ENCODE measurements around the gene SLMAP. TPM values are rescaled to one million over a fixed set of nuclear protein-coding genes. Genes with fewer than 3 reads are reported as not detected.

Gene SLMAP
- total RNA-seq, 1 experiment from 2014 or later = 49.2 TPM

DNA sequence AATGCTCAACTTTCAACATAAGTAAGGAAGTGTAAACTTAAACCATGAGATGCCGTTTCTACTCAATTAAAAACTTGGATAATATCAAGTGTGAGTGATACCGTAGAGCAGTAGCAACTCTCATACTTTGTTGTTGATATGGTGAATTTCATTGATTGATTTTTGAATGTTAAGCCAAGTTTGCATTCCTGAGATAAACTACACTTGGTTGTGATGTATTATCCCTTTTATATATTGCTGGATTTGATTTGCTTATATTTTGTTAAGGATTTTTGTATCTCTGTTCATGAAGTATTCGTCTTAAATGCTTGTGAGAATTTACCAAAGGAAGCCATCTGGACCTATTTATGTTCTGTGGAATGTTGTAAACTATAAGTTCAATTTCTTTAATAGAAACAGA lies 21.7 kb downstream of the SLMAP start:
- ATAC-seq = no peak

GRCh38 chr3:57778494-57778893 lies 22.4 kb downstream of the SLMAP start:
- H3K9me3 ChIP-seq (ENCODE audit: control insufficient read depth, insufficient read depth, low read depth, low read length) = no peaks in the 10 kb centered on the region
- intact Hi-C loops (cut with micrococcal nuclease; ENCODE audit: unreplicated experiment) = no loop called here
- in situ Hi-C loops (cut with HindIII; ENCODE audit: low pct_unique_long_range_greater_than_20kb, low sequenced_read_pairs) = no loop called here
- H3K36me3 ChIP-seq (ENCODE audit: control insufficient read depth, insufficient read depth, low read length) = no peaks in the 10 kb centered on the region
- POLR2A ChIA-PET = no interaction called here
- H3K27ac ChIP-seq (ENCODE audit: low read length) = no peak overlapping the region
- H3K27me3 ChIP-seq (ENCODE audit: control insufficient read depth, insufficient read depth, low read length) = no peaks in the 10 kb centered on the region
- CTCF ChIA-PET = no interaction called here
- BruUV-seq (replicated peaks) = no TSS peak
- TF ChIP-seq, protein P1, sequence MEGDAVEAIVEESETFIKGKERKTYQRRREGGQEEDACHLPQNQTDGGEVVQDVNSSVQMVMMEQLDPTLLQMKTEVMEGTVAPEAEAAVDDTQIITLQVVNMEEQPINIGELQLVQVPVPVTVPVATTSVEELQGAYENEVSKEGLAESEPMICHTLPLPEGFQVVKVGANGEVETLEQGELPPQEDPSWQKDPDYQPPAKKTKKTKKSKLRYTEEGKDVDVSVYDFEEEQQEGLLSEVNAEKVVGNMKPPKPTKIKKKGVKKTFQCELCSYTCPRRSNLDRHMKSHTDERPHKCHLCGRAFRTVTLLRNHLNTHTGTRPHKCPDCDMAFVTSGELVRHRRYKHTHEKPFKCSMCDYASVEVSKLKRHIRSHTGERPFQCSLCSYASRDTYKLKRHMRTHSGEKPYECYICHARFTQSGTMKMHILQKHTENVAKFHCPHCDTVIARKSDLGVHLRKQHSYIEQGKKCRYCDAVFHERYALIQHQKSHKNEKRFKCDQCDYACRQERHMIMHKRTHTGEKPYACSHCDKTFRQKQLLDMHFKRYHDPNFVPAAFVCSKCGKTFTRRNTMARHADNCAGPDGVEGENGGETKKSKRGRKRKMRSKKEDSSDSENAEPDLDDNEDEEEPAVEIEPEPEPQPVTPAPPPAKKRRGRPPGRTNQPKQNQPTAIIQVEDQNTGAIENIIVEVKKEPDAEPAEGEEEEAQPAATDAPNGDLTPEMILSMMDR (IDR thresholded peaks at IDR 0.05) = no peak
- TF ChIP-seq, protein P2, sequence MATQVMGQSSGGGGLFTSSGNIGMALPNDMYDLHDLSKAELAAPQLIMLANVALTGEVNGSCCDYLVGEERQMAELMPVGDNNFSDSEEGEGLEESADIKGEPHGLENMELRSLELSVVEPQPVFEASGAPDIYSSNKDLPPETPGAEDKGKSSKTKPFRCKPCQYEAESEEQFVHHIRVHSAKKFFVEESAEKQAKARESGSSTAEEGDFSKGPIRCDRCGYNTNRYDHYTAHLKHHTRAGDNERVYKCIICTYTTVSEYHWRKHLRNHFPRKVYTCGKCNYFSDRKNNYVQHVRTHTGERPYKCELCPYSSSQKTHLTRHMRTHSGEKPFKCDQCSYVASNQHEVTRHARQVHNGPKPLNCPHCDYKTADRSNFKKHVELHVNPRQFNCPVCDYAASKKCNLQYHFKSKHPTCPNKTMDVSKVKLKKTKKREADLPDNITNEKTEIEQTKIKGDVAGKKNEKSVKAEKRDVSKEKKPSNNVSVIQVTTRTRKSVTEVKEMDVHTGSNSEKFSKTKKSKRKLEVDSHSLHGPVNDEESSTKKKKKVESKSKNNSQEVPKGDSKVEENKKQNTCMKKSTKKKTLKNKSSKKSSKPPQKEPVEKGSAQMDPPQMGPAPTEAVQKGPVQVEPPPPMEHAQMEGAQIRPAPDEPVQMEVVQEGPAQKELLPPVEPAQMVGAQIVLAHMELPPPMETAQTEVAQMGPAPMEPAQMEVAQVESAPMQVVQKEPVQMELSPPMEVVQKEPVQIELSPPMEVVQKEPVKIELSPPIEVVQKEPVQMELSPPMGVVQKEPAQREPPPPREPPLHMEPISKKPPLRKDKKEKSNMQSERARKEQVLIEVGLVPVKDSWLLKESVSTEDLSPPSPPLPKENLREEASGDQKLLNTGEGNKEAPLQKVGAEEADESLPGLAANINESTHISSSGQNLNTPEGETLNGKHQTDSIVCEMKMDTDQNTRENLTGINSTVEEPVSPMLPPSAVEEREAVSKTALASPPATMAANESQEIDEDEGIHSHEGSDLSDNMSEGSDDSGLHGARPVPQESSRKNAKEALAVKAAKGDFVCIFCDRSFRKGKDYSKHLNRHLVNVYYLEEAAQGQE (IDR thresholded peaks at IDR 0.05; ENCODE audit: insufficient read depth in 1 of 2, low read depth in 2 of 2, low read length in 1 of 2) = no peak
- no peak for TF ChIP-seq SIN3A (IDR thresholded peaks at IDR 0.05; ENCODE audit: borderline replicate concordance, insufficient read depth, low read depth, low read length)
- TF ChIP-seq TCF7L2 (IDR thresholded peaks at IDR 0.05; ENCODE audit: low read depth, low read length) = no peak
- TF ChIP-seq POLR2AphosphoS5 (IDR thresholded peaks at IDR 0.05; ENCODE audit: low read depth, low read length) = no peak
- DNase-seq (ENCODE audit: low read depth, low spot score) (no peak), ATAC-seq (no peak)
- H3K4me3 ChIP-seq (ENCODE audit: low read depth in 2 of 2, low read length in 2 of 2) = no peak overlapping the region
- no peaks in the 10 kb centered on the region for H3K4me1 ChIP-seq (ENCODE audit: control insufficient read depth, insufficient read depth, low read length)

More for the DNA sequence above, 21.7 kb downstream of the SLMAP start:
- ChIA-PET CTCF (no interaction called here), POLR2A (interaction anchor here (0.6 kb wide), 1 partner anchor 118 kb away, joined by 11 read pairs; no protein-coding TSS in a partner anchor)
- Histone ChIP-seq H3K36me3 (ENCODE audit: control insufficient read depth, insufficient read depth, low read length) (no peaks in the 10 kb centered on the region), H3K9me3 (ENCODE audit: control insufficient read depth, insufficient read depth, low read depth, low read length) (no peaks in the 10 kb centered on the region), H3K27me3 (ENCODE audit: control insufficient read depth, insufficient read depth, low read length) (no peaks in the 10 kb centered on the region), H3K4me1 (ENCODE audit: control insufficient read depth, insufficient read depth, low read length) (no peaks in the 10 kb centered on the region), H3K27ac (ENCODE audit: low read length) (no peak overlapping the region), H3K4me3 (ENCODE audit: low read depth in 2 of 2, low read length in 2 of 2) (no peak overlapping the region)
- no peak for DNase-seq (ENCODE audit: low read depth, low spot score)
- TF ChIP-seq, protein P2 (IDR thresholded peaks at IDR 0.05; ENCODE audit: insufficient read depth in 1 of 2, low read depth in 2 of 2, low read length in 1 of 2) = no peak
- TF ChIP-seq POLR2AphosphoS5 (IDR thresholded peaks at IDR 0.05; ENCODE audit: low read depth, low read length) = no peak
- TF ChIP-seq, protein P1 (IDR thresholded peaks at IDR 0.05) = no peak
- TF ChIP-seq TCF7L2 (IDR thresholded peaks at IDR 0.05; ENCODE audit: low read depth, low read length) = no peak
- no peak for TF ChIP-seq SIN3A (IDR thresholded peaks at IDR 0.05; ENCODE audit: borderline replicate concordance, insufficient read depth, low read depth, low read length)
- in situ Hi-C loops (cut with HindIII; ENCODE audit: low pct_unique_long_range_greater_than_20kb, low sequenced_read_pairs) (no loop called here), intact Hi-C loops (cut with micrococcal nuclease; ENCODE audit: unreplicated experiment) (no loop called here)
- no TSS peak for BruUV-seq (replicated peaks)
